Measurements from ENCODE around the gene LMX1A.

Gene LMX1A

GRCh38 chr1:165222580-165222979 lies 133.9 kb downstream of the LMX1A start:
- TF ChIP-seq GATA2 (IDR thresholded peaks at IDR 0.05; ENCODE audit: low read depth, low read length) (no peak), GATA3 (IDR thresholded peaks at IDR 0.05; ENCODE audit: low read depth, low read length) (no peak)

GRCh38 chr1:165218731-165219130 lies 137.8 kb downstream of the LMX1A start:
- TF ChIP-seq GATA3 (IDR thresholded peaks at IDR 0.05; ENCODE audit: low read depth, low read length) (no peak), GATA2 (IDR thresholded peaks at IDR 0.05; ENCODE audit: low read depth, low read length) (no peak)

GRCh38 chr1:165217958-165218357 lies 138.6 kb downstream of the LMX1A start:
- TF ChIP-seq GATA2 (IDR thresholded peaks at IDR 0.05; ENCODE audit: low read depth, low read length) (no peak), GATA3 (IDR thresholded peaks at IDR 0.05; ENCODE audit: low read depth, low read length) (no peak)

GRCh38 chr1:165216254-165216653 lies 140.3 kb downstream of the LMX1A start:
- no peak for TF ChIP-seq GATA3 (IDR thresholded peaks at IDR 0.05; ENCODE audit: low read depth, low read length)
- TF ChIP-seq GATA2 (IDR thresholded peaks at IDR 0.05; ENCODE audit: low read depth, low read length), result no peak

- TF ChIP-seq GATA3 (IDR thresholded peaks at IDR 0.05; ENCODE audit: low read depth, low read length) (no peak), GATA2 (IDR thresholded peaks at IDR 0.05; ENCODE audit: low read depth, low read length) (no peak)
Observed at GRCh38 chr1:165215676-165216075, 140.8 kb downstream of the LMX1A start.

- TF ChIP-seq GATA3 (IDR thresholded peaks at IDR 0.05; ENCODE audit: low read depth, low read length), result no peak
- no peak for TF ChIP-seq GATA2 (IDR thresholded peaks at IDR 0.05; ENCODE audit: low read depth, low read length)
Observed at GRCh38 chr1:165212229-165212628, 144.3 kb downstream of the LMX1A start.

GRCh38 chr1:165207853-165208515 lies 148.5 kb downstream of the LMX1A start:
- TF ChIP-seq GATA3 (IDR thresholded peaks at IDR 0.05; ENCODE audit: low read depth, low read length), result no peak
- no peak for TF ChIP-seq GATA2 (IDR thresholded peaks at IDR 0.05; ENCODE audit: low read depth, low read length)

GRCh38 chr1:165205145-165205544 lies 151.4 kb downstream of the LMX1A start:
- TF ChIP-seq GATA2 (IDR thresholded peaks at IDR 0.05; ENCODE audit: low read depth, low read length), result no peak
- no peak for TF ChIP-seq GATA3 (IDR thresholded peaks at IDR 0.05; ENCODE audit: low read depth, low read length)

- no peak for TF ChIP-seq GATA2 (IDR thresholded peaks at IDR 0.05; ENCODE audit: low read depth, low read length)
Observed at GRCh38 chr1:165204548-165204947, 152.0 kb downstream of the LMX1A start.

GRCh38 chr1:165191087-165191486 lies 165.4 kb downstream of the LMX1A start:
- TF ChIP-seq GATA3 (IDR thresholded peaks at IDR 0.05; ENCODE audit: low read depth, low read length), result no peak
- TF ChIP-seq GATA2 (IDR thresholded peaks at IDR 0.05; ENCODE audit: low read depth, low read length), result no peak

- TF ChIP-seq GATA2 (IDR thresholded peaks at IDR 0.05; ENCODE audit: low read depth, low read length) (no peak), GATA3 (IDR thresholded peaks at IDR 0.05; ENCODE audit: low read depth, low read length) (no peak)
Observed at GRCh38 chr1:165189913-165190312, 166.6 kb downstream of the LMX1A start.

GRCh38 chr1:165189011-165189410 lies 167.5 kb downstream of the LMX1A start:
- TF ChIP-seq GATA2 (IDR thresholded peaks at IDR 0.05; ENCODE audit: low read depth, low read length) (no peak), GATA3 (IDR thresholded peaks at IDR 0.05; ENCODE audit: low read depth, low read length) (no peak)

- TF ChIP-seq GATA2 (IDR thresholded peaks at IDR 0.05; ENCODE audit: low read depth, low read length) (no peak), GATA3 (IDR thresholded peaks at IDR 0.05; ENCODE audit: low read depth, low read length) (no peak)
Observed at GRCh38 chr1:165187031-165188009, 169.2 kb downstream of the LMX1A start.

- TF ChIP-seq GATA2 (IDR thresholded peaks at IDR 0.05; ENCODE audit: low read depth, low read length) (no peak), GATA3 (IDR thresholded peaks at IDR 0.05; ENCODE audit: low read depth, low read length) (no peak)
Observed at GRCh38 chr1:165185161-165185889, 171.2 kb downstream of the LMX1A start.
